Calu3 (cell line): ENCODE data around the gene GLRX2. TPM values are rescaled to one million over a fixed set of nuclear protein-coding genes. Genes with fewer than 3 reads are reported as not detected.
"Not testable (repeated sequence)": the region's sequence is repeated elsewhere in the genome, so short reads cannot be mapped to it uniquely, and the experiment has no call there.

Experiments
- BruUV-seq: library from RNA; stranded (reverse); fragments of 400-500 nt; replicated peaks from 2 replicates; lab custom pipeline; 2021; lab: Mats Ljungman, UMichigan
- CTCF ChIA-PET: fragments of 300-600 bp; sonication (Branson Sonifier 250); formaldehyde crosslinking; loops from one replicate; lab custom pipeline; 2022; ENCODE audit warnings: antibody characterized with exemption; lab: Charles Lee
- DNase-seq: peaks from one replicate; pipeline ENCODE4 v3.0.0; 2022
- H3K27ac Mint-ChIP-seq: one replicate; pipeline ENCODE4 v1.8.0; 2022; ENCODE audit warnings: mixed read lengths; ENCODE audit not compliant: unreplicated experiment
- H3K27me3 Mint-ChIP-seq: one replicate; pipeline ENCODE4 v1.8.0; 2022; ENCODE audit warnings: mixed read lengths; ENCODE audit not compliant: unreplicated experiment
- H3K36me3 Mint-ChIP-seq: one replicate; pipeline ENCODE4 v1.8.0; 2022; ENCODE audit warnings: mild to moderate bottlenecking, moderate library complexity, mixed read lengths; ENCODE audit not compliant: insufficient read depth, unreplicated experiment
- H3K4me1 Mint-ChIP-seq: one replicate; pipeline ENCODE4 v1.8.0; 2022; ENCODE audit warnings: mild to moderate bottlenecking, low read depth, mixed read lengths; ENCODE audit not compliant: unreplicated experiment
- H3K4me3 Mint-ChIP-seq: one replicate; pipeline ENCODE4 v1.8.0; 2022; ENCODE audit warnings: mild to moderate bottlenecking, low read depth, moderate library complexity, mixed read lengths; ENCODE audit not compliant: unreplicated experiment
- H3K9me3 Mint-ChIP-seq: one replicate; pipeline ENCODE4 v1.8.0; 2022; ENCODE audit warnings: low read depth, mixed read lengths; ENCODE audit not compliant: unreplicated experiment
- CTCF ChIP-seq: fragments of 200-600 bp; IDR thresholded peaks from one replicate; pipeline ENCODE4 v1.8.0; 2022; ENCODE audit warnings: antibody characterized with exemption; ENCODE audit not compliant: unreplicated experiment
- intact Hi-C: fragments of 100-400 bp; cut with micrococcal nuclease; formaldehyde crosslinking; loops from one replicate; pipeline ENCODE4 v1.10.0; 2022; ENCODE audit not compliant: unreplicated experiment
- total RNA-seq: library from RNA; stranded (reverse); gene quantifications from 2 replicates; pipeline ENCODE4 v1.2.3, GENCODE V29; 2022

Gene GLRX2
- total RNA-seq, 1 experiment from 2014 or later, result 25.7 TPM

GRCh38 chr1:193118803-193119730 is 13.9 kb upstream of the GLRX2 start:
- DNase-seq, result no peak
- no TSS peak for BruUV-seq
- Mint-ChIP-seq H3K27me3 (no peaks in the 10 kb centered on the region), H3K36me3 (peaks cover 31% of the 10 kb centered on the region), H3K4me3 (no peak overlapping the region), H3K9me3 (no peaks in the 10 kb centered on the region), H3K27ac (no peak overlapping the region), H3K4me1 (peaks cover 29% of the 10 kb centered on the region)
- CTCF ChIA-PET, result no interaction called here
- TF ChIP-seq CTCF, result no peak
- intact Hi-C loops, result no loop called here

GRCh38 chr1:193118194-193118593 is 13.0 kb upstream of the GLRX2 start:
- H3K27me3 Mint-ChIP-seq, result no peaks in the 10 kb centered on the region

GRCh38 chr1:193117167-193117566 is 12.0 kb upstream of the GLRX2 start:
- H3K4me3 Mint-ChIP-seq, H3K27me3 Mint-ChIP-seq, BruUV-seq, H3K27ac Mint-ChIP-seq, H3K9me3 Mint-ChIP-seq, intact Hi-C loops, CTCF ChIA-PET, DNase-seq: not testable (repeated sequence)
- H3K4me1 Mint-ChIP-seq, result peaks cover 25% of the 10 kb centered on the region
- H3K36me3 Mint-ChIP-seq, result peaks cover 14% of the 10 kb centered on the region

More at GRCh38 chr1:193118194-193118593, 13.0 kb upstream of the GLRX2 start:
- Mint-ChIP-seq H3K4me1 (peaks cover 22% of the 10 kb centered on the region), H3K4me3 (no peak overlapping the region), H3K9me3 (no peaks in the 10 kb centered on the region), H3K36me3 (peaks cover 25% of the 10 kb centered on the region), H3K27ac (no peak overlapping the region)
- DNase-seq, result no peak
- BruUV-seq, result no TSS peak
- CTCF ChIA-PET, result no interaction called here
- TF ChIP-seq CTCF, result no peak
- intact Hi-C loops, result no loop called here

GRCh38 chr1:193115629-193116227 is 10.5 kb upstream of the GLRX2 start:
- H3K4me3 Mint-ChIP-seq, result no peak overlapping the region
- no peaks in the 10 kb centered on the region for H3K27me3 Mint-ChIP-seq
- BruUV-seq, result no TSS peak
- no peak for TF ChIP-seq CTCF
- peaks cover 31% of the 10 kb centered on the region for H3K4me1 Mint-ChIP-seq
- H3K36me3 Mint-ChIP-seq, result no peaks in the 10 kb centered on the region
- H3K27ac Mint-ChIP-seq, result peak overlapping the region; percentile 7
- CTCF ChIA-PET, result interaction anchor here (0.7 kb wide), 2 partner anchors 642 to 1949 kb away, joined by 3 to 6 read pairs; no protein-coding TSS in a partner anchor
- peak; percentile 16 for DNase-seq
- H3K9me3 Mint-ChIP-seq, result no peaks in the 10 kb centered on the region
- intact Hi-C loops, result no loop called here
